GM12801 (cell line): ENCODE data around the gene RBMS3.

Experiments
- TF ChIP-seq, protein P1 (sequence below): IDR thresholded peaks from one replicate; pipeline ENCODE4 v1.5.1; 2011; ENCODE audit warnings: control low read depth; ENCODE audit not compliant: insufficient read length; ENCODE audit errors: extremely low read depth

Gene RBMS3

DNA sequence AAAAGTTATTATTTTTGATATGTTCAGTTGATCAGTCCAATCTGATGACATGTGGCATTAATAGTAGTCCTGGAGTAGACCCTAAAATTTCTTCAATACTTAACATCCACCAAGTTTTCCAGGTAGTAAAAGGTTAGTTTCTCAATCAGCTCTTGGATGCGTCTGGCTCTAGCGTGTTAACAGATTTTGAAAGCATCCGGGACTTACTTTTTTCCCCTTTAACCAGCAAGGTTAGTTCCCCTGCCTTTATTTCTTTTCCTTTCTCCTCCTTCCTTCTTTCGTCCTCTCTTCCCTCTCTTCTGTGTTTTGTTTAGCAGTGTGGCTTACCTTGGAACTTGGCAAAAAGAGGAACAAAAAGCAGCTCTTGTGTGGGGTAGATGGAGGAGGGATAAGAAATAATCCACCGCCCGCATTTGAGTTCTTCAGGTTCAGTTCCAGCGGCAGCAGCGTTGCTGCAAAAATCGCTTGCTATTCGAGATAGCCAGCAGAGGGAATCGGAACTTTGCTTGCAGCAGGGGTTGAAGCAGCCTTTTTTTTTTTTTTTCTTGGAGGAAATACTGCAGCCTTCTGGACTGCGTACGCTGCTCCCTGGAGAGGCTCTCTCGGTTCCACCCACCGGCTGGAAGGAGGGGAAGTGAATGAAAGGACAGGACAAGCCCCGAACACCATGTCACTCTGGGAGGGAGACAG lies at the start of gene RBMS3:
Gene RBMS3, plus strand, starts transcription at position 668 of the 690 bp plus-strand sequence.
- TF ChIP-seq, protein P1, sequence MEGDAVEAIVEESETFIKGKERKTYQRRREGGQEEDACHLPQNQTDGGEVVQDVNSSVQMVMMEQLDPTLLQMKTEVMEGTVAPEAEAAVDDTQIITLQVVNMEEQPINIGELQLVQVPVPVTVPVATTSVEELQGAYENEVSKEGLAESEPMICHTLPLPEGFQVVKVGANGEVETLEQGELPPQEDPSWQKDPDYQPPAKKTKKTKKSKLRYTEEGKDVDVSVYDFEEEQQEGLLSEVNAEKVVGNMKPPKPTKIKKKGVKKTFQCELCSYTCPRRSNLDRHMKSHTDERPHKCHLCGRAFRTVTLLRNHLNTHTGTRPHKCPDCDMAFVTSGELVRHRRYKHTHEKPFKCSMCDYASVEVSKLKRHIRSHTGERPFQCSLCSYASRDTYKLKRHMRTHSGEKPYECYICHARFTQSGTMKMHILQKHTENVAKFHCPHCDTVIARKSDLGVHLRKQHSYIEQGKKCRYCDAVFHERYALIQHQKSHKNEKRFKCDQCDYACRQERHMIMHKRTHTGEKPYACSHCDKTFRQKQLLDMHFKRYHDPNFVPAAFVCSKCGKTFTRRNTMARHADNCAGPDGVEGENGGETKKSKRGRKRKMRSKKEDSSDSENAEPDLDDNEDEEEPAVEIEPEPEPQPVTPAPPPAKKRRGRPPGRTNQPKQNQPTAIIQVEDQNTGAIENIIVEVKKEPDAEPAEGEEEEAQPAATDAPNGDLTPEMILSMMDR = no peak

DNA sequence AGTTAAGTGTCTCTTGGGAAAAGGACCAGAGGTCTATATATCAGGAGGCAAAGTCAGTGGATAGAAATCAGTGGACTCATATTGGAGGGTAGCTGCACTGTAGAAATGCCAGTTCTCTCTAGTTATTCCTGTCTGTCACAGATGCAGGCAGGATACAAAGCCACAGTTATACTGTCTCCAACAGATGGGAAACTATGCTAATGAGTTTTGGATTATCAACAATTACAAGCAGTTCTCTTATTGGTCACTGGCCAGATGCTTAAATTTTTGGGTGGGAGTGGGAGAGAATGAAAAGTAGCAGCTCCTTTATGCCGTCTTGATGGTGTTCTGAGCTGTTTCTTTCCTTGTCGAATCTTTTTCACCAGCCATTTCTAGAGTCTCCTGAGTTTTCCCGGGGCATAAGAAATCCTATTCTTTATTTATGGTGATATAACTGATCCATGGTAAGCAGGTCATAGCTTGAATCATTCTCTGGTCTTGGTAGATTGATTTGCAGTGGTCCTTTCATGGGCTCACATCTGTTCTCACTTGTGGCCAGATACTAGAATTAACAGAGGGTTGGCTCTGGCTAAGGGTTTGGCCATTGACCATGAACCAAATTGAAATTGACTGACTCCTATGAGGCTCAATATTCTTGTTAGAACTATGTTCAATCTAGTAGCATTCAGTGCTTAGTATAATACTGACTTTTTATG lies 44.6 kb upstream of the RBMS3 start:
- TF ChIP-seq, protein P1 = no peak

DNA sequence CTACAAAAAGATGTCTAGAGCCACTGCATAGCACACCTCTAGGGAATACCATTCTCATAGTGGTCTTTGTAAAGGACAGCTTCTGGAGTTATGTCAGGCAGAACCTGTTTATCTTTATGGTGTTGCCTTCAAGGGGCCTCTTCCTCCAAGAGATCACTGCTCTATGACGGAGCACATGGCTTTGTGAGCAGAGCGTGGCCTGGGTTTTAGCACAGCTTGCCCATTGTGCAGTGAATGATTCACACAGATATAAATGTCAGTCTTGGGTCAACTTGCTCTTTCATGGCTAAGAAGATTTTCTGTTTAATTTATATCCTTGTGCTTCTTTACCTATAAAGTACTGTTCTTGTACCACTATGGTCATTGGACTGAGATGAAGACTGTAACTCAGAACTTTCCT lies 41.5 kb upstream of the RBMS3 start:
- TF ChIP-seq, protein P1 = no peak

DNA sequence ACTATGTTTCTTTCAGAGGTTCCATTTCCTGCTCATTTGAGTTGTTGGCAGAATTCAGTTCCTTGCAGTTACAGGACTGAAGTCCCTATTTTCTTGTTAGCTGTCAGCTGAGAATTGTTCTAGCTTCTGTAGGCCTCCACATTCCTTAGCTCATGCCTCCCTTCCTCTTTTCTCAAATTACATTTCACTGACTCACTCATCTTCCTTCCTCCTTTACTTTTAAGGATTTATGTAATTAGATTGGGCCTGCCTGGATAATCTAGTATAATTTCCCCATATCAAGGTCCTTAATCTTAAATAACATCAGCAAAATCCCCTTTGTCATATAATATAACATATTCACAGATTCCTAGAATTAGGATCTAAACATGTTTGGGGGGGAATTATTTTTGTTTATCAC lies 40.6 kb upstream of the RBMS3 start:
- TF ChIP-seq, protein P1 = no peak

DNA sequence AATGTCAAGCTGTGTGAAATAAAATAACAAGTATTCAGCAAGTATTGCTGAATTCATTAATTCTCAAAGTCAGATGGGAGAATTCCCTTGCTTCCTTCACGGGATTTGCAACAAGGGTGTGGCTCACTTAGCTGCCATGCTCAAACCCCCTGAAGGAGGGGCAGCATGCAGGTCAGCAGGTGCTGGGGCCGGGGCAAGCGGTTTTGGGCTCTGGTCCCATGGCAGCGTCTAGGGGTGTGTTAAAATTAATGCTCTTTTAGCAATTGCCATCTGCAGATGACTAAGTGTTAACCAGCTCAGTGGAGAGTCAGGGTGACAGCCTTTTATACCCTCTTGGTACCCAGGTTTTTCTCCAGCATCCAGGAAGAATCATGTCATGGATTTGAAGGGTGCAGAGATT lies 40.0 kb upstream of the RBMS3 start:
- TF ChIP-seq, protein P1 = no peak

DNA sequence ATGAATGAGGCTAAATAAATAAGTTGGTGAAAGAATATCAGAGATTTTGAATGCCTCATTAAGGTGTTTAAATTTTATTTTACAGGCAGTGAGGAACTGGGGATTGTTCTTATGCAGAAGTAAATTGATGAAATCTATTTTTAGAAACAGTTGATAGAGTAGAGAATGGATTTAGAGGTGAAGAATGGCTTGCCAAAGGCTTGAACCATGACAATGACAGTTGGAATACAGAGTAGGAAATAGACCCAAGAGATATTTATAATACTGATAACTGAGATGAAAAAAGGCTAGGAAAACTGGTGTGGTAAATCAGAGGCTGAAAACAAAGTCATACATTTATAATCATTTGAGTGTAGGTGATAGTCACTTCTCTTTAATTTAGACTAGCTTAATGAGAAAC lies 39.0 kb upstream of the RBMS3 start:
- TF ChIP-seq, protein P1 = no peak

DNA sequence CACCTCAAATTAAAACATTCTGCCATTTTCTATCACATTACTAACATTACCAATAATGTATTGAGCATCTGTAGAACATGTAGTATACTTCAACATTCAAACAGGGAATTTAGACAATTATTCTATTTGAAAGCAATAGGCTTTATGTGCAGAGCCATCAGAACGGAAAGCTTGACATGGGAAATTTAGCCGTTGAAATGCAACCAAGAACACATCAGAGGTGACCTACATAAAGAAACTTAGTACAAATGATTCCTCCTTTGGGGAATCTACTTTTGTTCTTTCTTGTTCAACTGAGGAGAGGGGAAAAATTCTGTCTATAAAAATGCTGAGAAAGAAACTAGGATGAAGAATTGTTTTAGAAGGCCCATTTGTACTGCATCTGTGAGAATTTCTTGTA lies 38.6 kb upstream of the RBMS3 start:
- TF ChIP-seq, protein P1 = no peak
